HepG2 (cell line): ENCODE measurements around the gene CNOT8. TPM values are rescaled to one million over a fixed set of nuclear protein-coding genes. Genes with fewer than 3 reads are reported as not detected.

Experiments used
- AGO1 ChIP-seq: fragments of 200-400 bp; formaldehyde crosslinking; IDR thresholded peaks from 2 replicates; pipeline ENCODE4 v1.6.1; 2017; ENCODE audit warnings: mild to moderate bottlenecking, low read depth, low read length, moderate library complexity; ENCODE audit not compliant: poor library complexity, severe bottlenecking
- BORCS8-MEF2B ChIP-seq: sonication (generic); formaldehyde crosslinking; IDR thresholded peaks from 2 replicates; pipeline ENCODE4 v1.8.0; 2022; ENCODE audit warnings: mild to moderate bottlenecking, missing genetic modification reagents
- CREM ChIP-seq, 2 experiments: sonication (generic) in 1 of 2; formaldehyde crosslinking in 1 of 2; IDR thresholded peaks; 2 replicates each; pipeline versions ENCODE4 v1.4.0 to v1.6.1; 2016 to 2020; ENCODE audit warnings: antibody characterized with exemption in 1 of 2, mild to moderate bottlenecking in 1 of 2, missing genetic modification reagents in 1 of 2
- FOXJ3 ChIP-seq: sonication (generic); formaldehyde crosslinking; IDR thresholded peaks from 2 replicates; pipeline ENCODE4 v1.4.0; 2020; ENCODE audit warnings: missing genetic modification reagents, mild to moderate bottlenecking, borderline replicate concordance
- IRX3 ChIP-seq: sonication (generic); formaldehyde crosslinking; IDR thresholded peaks from 2 replicates; pipeline ENCODE4 v1.8.1; 2023; ENCODE audit warnings: mild to moderate bottlenecking, low read depth, missing genetic modification reagents, borderline replicate concordance
- PCBP2 ChIP-seq: fragments of 200-400 bp; formaldehyde crosslinking; optimal IDR thresholded peaks from 2 replicates; pipeline ENCODE3; 2018; ENCODE audit warnings: low read length, low read depth; ENCODE audit not compliant: poor library complexity, severe bottlenecking
- SCMH1 ChIP-seq: sonication (generic); formaldehyde crosslinking; IDR thresholded peaks from 2 replicates; pipeline ENCODE4 v1.9.0; 2021; ENCODE audit warnings: missing genetic modification reagents, mild to moderate bottlenecking, borderline replicate concordance
- SIX4 ChIP-seq: sonication (generic); formaldehyde crosslinking; IDR thresholded peaks from 2 replicates; pipeline ENCODE4 v1.4.0; 2020; ENCODE audit warnings: missing genetic modification reagents
- TERF1 ChIP-seq: sonication (generic); formaldehyde crosslinking; IDR thresholded peaks from 2 replicates; pipeline ENCODE4 v1.8.0; 2022; ENCODE audit warnings: mild to moderate bottlenecking, missing genetic modification reagents, moderate library complexity
- TGIF2 ChIP-seq: IDR thresholded peaks from 2 replicates; pipeline ENCODE4 v1.6.1; 2016; ENCODE audit warnings: control low read depth, missing compliant biosample characterization
- THAP7 ChIP-seq: sonication (generic); formaldehyde crosslinking; IDR thresholded peaks from 2 replicates; pipeline ENCODE4 v1.8.1; 2023; ENCODE audit warnings: mild to moderate bottlenecking, missing genetic modification reagents
- ZFP36 ChIP-seq: fragments of 150-350 bp; IDR thresholded peaks from 2 replicates; pipeline ENCODE4 v1.6.1; 2018; ENCODE audit warnings: borderline replicate concordance, low read length, low read depth; ENCODE audit not compliant: partially characterized antibody
- ZGPAT ChIP-seq: IDR thresholded peaks from 2 replicates; pipeline ENCODE4 v1.6.1; 2016; ENCODE audit warnings: mild to moderate bottlenecking
- ZNF670 ChIP-seq: sonication (generic); formaldehyde crosslinking; IDR thresholded peaks from 2 replicates; pipeline ENCODE4 v1.8.0; 2022; ENCODE audit warnings: mild to moderate bottlenecking, missing genetic modification reagents, borderline replicate concordance
- polyA plus RNA-seq, 8 experiments: library from polyadenylated mRNA; depleted of rRNA in 3 of 8; stranded (reverse) in 7 of 8; unstranded in 1 of 8; fragments of >200 nt; fragmentation: Illumina TruSeq in 4 of 8; extraction: Trizol in 4 of 8; gene quantifications; 2 replicates each; pipeline versions ENCODE4 v1.2.1 to v1.2.3, GENCODE V29; 2011 to 2016; ENCODE audit warnings: low read depth in 4 of 8, missing spikeins in 1 of 8, mixed read lengths in 1 of 8; ENCODE audit not compliant: insufficient read depth in 1 of 8
- total RNA-seq, 5 experiments: library from RNA; depleted of rRNA; stranded (reverse); fragments of >200 nt; fragmentation: Illumina TruSeq; extraction: Trizol; gene quantifications; 2 replicates each; pipeline ENCODE4 v1.2.3, GENCODE V29; 2016; ENCODE audit warnings: low read depth in 1 of 5
- TF ChIP-seq, protein P1 (sequence below): sonication (generic); formaldehyde crosslinking; IDR thresholded peaks from 2 replicates; pipeline ENCODE4 v1.5.0; 2020; ENCODE audit warnings: mild to moderate bottlenecking, missing genetic modification reagents
- TF ChIP-seq, protein P2 (sequence below): IDR thresholded peaks from 2 replicates; pipeline ENCODE4 v1.6.1; 2016; ENCODE audit warnings: low read depth, missing genetic modification reagents, missing compliant biosample characterization

The CNOT8 gene
- total and polyA plus RNA-seq, 2 of the 13 experiments (the other 11 are each of a cell fraction or from before 2014, with no cell fraction given): 37.1 to 74.9 TPM

DNA sequence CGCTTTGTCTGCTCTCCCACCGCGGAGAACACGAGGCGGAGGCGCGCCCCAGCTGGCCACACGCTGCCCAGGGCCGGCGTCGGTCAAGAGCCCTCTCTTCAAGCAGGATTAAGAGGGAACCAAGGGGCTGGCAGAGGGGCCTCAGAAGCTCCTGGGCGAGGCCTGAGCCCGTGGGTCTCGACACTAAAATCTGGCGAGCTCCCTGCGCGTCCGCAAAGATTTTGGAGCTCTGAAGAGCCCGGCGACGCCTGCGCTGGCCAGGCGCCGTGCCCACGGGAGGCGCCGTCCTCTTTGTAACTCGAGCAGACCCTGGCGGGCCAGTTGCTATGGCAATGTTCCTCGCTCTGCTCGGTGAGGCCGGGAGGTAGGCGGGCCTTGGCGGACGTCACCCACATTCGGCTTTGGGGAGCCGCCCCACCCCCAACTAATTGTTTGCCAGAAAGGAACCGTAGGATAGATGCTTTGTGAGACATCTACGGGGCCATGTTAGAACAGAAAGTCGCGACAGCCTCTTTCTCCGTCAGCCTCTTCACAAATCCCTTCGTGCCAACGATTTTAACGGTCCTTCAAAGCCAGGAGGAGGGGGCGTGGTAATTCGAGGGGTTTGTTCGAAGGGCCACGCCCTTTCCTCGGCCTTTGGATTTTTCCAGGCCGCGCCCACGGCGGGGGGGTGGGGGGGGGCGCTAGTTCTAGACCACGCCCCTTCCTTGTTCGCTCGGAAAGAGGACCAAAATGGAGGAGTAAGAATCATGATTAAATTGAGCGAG, 714 bp upstream of the CNOT8 start (continued):
- TF ChIP-seq TERF1 (CRISPR knock-in tag) (no peak), ZNF670 (peak; percentile 74; the same call in 1 of the 2 replicates), CREM (IDR thresholded peaks at IDR 0.05) (peak; percentile 45), CREM (CRISPR knock-in tag; IDR thresholded peaks at IDR 0.05) (no peak), ZFP36 (no peak), TGIF2 (peak; percentile 62; the same call in 1 of the 2 replicates), AGO1 (peak; percentile 38), ZGPAT (CRISPR knock-in tag) (no peak), IRX3 (CRISPR knock-in tag) (no peak), SCMH1 (no peak), THAP7 (CRISPR knock-in tag) (no peak), BORCS8-MEF2B (CRISPR knock-in tag) (0 out of 2 replicates have a peak, but pooled peaks have one; percentile 33), PCBP2 (no peak), SIX4 (CRISPR knock-in tag) (0 out of 2 replicates have a peak, but pooled peaks have one; percentile 75), FOXJ3 (CRISPR knock-in tag) (no peak)
- TF ChIP-seq, protein P1, sequence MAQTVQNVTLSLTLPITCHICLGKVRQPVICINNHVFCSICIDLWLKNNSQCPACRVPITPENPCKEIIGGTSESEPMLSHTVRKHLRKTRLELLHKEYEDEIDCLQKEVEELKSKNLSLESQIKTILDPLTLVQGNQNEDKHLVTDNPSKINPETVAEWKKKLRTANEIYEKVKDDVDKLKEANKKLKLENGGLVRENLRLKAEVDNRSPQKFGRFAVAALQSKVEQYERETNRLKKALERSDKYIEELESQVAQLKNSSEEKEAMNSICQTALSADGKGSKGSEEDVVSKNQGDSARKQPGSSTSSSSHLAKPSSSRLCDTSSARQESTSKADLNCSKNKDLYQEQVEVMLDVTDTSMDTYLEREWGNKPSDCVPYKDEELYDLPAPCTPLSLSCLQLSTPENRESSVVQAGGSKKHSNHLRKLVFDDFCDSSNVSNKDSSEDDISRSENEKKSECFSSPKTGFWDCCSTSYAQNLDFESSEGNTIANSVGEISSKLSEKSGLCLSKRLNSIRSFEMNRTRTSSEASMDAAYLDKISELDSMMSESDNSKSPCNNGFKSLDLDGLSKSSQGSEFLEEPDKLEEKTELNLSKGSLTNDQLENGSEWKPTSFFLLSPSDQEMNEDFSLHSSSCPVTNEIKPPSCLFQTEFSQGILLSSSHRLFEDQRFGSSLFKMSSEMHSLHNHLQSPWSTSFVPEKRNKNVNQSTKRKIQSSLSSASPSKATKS (CRISPR knock-in tag): peak; percentile 77; the same call in 1 of the 2 replicates
- TF ChIP-seq, protein P2, sequence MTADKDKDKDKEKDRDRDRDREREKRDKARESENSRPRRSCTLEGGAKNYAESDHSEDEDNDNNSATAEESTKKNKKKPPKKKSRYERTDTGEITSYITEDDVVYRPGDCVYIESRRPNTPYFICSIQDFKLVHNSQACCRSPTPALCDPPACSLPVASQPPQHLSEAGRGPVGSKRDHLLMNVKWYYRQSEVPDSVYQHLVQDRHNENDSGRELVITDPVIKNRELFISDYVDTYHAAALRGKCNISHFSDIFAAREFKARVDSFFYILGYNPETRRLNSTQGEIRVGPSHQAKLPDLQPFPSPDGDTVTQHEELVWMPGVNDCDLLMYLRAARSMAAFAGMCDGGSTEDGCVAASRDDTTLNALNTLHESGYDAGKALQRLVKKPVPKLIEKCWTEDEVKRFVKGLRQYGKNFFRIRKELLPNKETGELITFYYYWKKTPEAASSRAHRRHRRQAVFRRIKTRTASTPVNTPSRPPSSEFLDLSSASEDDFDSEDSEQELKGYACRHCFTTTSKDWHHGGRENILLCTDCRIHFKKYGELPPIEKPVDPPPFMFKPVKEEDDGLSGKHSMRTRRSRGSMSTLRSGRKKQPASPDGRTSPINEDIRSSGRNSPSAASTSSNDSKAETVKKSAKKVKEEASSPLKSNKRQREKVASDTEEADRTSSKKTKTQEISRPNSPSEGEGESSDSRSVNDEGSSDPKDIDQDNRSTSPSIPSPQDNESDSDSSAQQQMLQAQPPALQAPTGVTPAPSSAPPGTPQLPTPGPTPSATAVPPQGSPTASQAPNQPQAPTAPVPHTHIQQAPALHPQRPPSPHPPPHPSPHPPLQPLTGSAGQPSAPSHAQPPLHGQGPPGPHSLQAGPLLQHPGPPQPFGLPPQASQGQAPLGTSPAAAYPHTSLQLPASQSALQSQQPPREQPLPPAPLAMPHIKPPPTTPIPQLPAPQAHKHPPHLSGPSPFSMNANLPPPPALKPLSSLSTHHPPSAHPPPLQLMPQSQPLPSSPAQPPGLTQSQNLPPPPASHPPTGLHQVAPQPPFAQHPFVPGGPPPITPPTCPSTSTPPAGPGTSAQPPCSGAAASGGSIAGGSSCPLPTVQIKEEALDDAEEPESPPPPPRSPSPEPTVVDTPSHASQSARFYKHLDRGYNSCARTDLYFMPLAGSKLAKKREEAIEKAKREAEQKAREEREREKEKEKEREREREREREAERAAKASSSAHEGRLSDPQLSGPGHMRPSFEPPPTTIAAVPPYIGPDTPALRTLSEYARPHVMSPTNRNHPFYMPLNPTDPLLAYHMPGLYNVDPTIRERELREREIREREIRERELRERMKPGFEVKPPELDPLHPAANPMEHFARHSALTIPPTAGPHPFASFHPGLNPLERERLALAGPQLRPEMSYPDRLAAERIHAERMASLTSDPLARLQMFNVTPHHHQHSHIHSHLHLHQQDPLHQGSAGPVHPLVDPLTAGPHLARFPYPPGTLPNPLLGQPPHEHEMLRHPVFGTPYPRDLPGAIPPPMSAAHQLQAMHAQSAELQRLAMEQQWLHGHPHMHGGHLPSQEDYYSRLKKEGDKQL (CRISPR knock-in tag): no peak
